ENCODE data around the gene KYNU.

DNA sequence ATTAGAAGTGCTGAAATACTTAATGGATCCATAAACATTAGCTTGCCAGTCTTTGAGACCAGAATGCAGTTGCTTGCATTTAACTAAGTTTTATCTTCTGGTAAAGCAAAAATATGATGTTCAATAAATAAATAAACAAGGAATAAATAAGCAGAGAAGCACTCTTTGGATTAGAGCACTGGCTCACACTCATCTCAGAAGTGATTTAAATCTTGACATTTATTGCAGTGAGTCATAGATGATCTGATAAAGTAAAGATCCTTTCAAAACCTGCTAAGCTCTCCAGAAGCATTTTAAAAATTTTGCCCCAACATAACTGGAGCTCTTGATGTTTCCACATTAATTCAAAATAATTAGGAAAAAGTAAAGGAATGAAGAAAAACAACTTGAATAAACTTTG is 66.8 kb downstream of the KYNU start:
- TF ChIP-seq, protein P1, sequence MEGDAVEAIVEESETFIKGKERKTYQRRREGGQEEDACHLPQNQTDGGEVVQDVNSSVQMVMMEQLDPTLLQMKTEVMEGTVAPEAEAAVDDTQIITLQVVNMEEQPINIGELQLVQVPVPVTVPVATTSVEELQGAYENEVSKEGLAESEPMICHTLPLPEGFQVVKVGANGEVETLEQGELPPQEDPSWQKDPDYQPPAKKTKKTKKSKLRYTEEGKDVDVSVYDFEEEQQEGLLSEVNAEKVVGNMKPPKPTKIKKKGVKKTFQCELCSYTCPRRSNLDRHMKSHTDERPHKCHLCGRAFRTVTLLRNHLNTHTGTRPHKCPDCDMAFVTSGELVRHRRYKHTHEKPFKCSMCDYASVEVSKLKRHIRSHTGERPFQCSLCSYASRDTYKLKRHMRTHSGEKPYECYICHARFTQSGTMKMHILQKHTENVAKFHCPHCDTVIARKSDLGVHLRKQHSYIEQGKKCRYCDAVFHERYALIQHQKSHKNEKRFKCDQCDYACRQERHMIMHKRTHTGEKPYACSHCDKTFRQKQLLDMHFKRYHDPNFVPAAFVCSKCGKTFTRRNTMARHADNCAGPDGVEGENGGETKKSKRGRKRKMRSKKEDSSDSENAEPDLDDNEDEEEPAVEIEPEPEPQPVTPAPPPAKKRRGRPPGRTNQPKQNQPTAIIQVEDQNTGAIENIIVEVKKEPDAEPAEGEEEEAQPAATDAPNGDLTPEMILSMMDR (conservative IDR thresholded peaks at IDR 0.05): no peak
- no peak for TF ChIP-seq EZH2 (IDR thresholded peaks at IDR 0.05; ENCODE audit: low read depth)

All from PC-9 (cell line).